Measurements from ENCODE around the gene ACOXL.

- TF ChIP-seq RAD21 (CRISPR knock-in tag; conservative IDR thresholded peaks at IDR 0.05 in 1 of 2, IDR thresholded peaks at IDR 0.05 in 1 of 2) (no peak), CHD2 (IDR thresholded peaks at IDR 0.05; ENCODE audit: low read depth, low read length) (no peak), TCF7 (IDR thresholded peaks at IDR 0.05; ENCODE audit: borderline replicate concordance) (no peak), CTCF (IDR thresholded peaks at IDR 0.05 in 2 of 3, conservative IDR thresholded peaks at IDR 0.05 in 1 of 3; ENCODE audit: insufficient read depth in 2 of 3, low read depth in 1 of 3, low read length in 3 of 3) (no peak), E2F4 (CRISPR knock-in tag; IDR thresholded peaks at IDR 0.05; ENCODE audit: low read depth) (no peak), CHCHD3 (CRISPR knock-in tag; IDR thresholded peaks at IDR 0.05) (no peak), CBX3 (IDR thresholded peaks at IDR 0.05; ENCODE audit: borderline replicate concordance in 1 of 2, low read length in 2 of 2) (no peak), MTA2 (IDR thresholded peaks at IDR 0.05; ENCODE audit: low read depth) (no peak), POLR2G (IDR thresholded peaks at IDR 0.05; ENCODE audit: low read depth, low read length) (no peak)
These were observed 115.3 kb downstream of the ACOXL start for GRCh38 chr2:110847651-110848050.

Measured in K562 (cell line).